Endometrial microvascular endothelial cells (primary cell): ENCODE measurements around the gene ARSG. TPM values are rescaled to one million over a fixed set of nuclear protein-coding genes. Genes with fewer than 3 reads are reported as not detected.
"Not testable (repeated sequence)": the region's sequence is repeated elsewhere in the genome, so short reads cannot be mapped to it uniquely, and the experiment has no call there.

Source experiments
- in situ Hi-C: cut with HindIII; loops from 2 replicates; pipeline ENCODE4 v1.10.0; 2017; ENCODE audit warnings: low sequenced_read_pairs, low pct_unique_long_range_greater_than_20kb; ENCODE audit errors: inconsistent ontology term
- total RNA-seq: library from RNA; depleted of rRNA; stranded (reverse); fragments of >200 nt; gene quantifications from one replicate; pipeline ENCODE4 v1.2.3, GENCODE V29; 2015; ENCODE audit errors: inconsistent ontology term

Gene ARSG
- 4.7 TPM for total RNA-seq

GRCh38 chr17:68290955-68291835, at the start of gene ARSG, which contains the start of gene SLC16A6:
Gene ARSG, plus strand, starts transcription at chr17:68291495. Its CDS starts 15,999 bp downstream, at chr17:68307494.
Gene SLC16A6, minus strand, starts transcription at chr17:68291127. Its CDS starts 12,807 bp downstream, at chr17:68278320.
- in situ Hi-C loops: no loop called here

DNA sequence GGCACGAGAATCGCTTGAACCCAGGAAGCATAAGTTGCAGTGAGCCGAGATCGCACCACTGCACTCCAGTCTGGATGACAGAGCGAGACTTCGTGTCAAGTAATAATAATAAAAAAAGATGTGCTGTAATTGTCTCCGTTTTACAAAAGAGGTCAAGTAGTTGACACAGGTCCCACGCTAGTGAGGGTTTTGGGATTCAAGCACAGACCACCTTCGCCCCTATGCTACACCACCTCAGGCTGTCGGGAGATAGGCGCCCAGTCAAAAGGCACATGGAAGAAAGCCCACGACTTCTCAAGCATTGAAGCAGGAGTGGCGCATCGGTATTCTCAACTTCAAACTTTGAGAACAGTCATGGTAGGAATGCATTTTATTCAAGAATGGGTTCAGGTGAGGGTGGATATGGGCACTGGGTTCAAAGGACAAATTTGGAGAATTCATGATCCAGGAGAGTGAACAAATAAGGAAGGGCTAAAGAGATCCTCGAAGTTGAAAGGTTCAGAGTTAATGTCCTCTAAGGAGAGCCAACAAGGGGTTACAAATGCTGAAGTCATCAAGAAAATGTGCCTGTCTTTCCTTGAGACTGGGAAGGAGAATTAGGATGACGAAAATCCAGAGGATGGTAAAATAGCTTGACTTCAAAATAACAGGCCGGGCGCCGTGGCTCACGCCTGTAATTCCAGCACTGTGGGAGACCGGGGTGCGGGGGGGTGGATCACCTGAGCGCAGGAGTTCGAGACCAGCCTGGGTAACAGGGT, 44.8 kb upstream of the ARSG start:
- in situ Hi-C loops: no loop called here

DNA sequence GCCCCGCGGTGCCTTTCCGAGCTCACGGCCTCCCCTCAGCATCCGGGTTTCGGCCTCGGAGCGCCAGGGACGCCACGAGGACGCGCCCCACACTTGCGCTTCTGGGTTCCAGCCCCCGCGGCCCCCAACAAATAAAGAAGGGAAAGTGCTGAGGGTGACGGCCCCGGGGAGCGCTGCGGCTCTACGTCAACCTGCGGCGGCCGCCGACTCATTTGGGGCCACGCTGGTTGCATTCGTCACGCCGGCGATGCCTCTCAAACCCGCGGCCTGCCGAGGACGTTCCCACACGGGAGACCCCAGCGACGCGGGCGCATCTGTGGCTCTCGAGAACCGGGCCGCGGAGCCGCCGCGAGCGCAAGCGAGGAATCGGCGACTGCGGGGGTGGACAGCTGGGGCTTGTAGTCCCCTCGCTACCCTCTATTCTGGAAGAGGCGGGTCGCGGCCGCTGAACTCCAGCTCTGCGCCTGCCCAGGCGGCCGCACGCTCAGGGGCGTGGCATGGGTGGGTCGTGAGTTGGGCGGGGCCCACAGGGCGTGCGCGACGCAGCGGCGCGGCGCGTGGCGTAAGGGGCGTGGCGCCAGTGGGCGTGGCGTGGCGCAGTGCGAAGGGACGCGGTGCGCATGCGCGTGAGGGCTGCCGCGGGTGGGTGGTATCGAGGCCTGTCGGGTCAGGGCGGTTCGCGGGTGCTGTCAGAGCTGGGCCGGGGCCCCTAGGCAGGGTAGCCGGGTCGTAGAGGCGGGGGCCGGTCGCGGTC, 43.7 kb upstream of the ARSG start, which contains the start of gene AMZ2:
AMZ2 (plus strand) TSS at position 599 of the 754 bp plus-strand sequence. CDS start 2,145 bp downstream, outside the sequence.
- in situ Hi-C loops: no loop called here

GRCh38 chr17:68248199-68248825, 43.0 kb upstream of the ARSG start:
- in situ Hi-C loops: no loop called here

GRCh38 chr17:68248891-68249290, 42.4 kb upstream of the ARSG start:
- in situ Hi-C loops: no loop called here

GRCh38 chr17:68249354-68249765, 41.9 kb upstream of the ARSG start:
- in situ Hi-C loops: no loop called here

- in situ Hi-C loops: not testable (repeated sequence)
Measured at GRCh38 chr17:68253426-68253825, 37.9 kb upstream of the ARSG start.

DNA sequence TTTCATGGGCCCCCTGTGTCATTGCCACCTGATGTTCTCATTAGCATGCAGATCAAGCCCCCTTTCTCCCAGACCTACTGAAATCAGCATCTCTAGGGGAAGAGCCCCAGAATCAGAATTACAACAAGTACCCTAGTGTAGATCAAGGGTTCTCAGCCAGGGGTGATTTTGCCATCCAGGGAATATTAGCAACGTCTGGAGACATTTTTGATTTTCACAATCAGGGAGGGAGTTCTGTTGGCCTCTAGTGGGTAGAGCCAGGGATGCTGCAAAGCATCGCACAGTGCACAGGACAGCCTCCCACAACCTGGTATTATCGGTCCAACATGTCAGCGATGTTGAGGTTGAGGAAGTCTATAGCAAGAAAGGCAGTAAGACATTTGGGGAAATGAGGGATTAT, 36.1 kb upstream of the ARSG start:
- in situ Hi-C loops: no loop called here

- in situ Hi-C loops: no loop called here
Measured at GRCh38 chr17:68255731-68256538, 35.4 kb upstream of the ARSG start.

- in situ Hi-C loops: not testable (repeated sequence)
Measured at GRCh38 chr17:68256701-68257100, 34.6 kb upstream of the ARSG start.

- in situ Hi-C loops: no loop called here
Measured at GRCh38 chr17:68257934-68258333, 33.4 kb upstream of the ARSG start.

GRCh38 chr17:68258890-68259647, 32.2 kb upstream of the ARSG start:
- in situ Hi-C loops: not testable (repeated sequence)

- in situ Hi-C loops: not testable (repeated sequence)
Measured at GRCh38 chr17:68259648-68259951, 31.7 kb upstream of the ARSG start.

DNA sequence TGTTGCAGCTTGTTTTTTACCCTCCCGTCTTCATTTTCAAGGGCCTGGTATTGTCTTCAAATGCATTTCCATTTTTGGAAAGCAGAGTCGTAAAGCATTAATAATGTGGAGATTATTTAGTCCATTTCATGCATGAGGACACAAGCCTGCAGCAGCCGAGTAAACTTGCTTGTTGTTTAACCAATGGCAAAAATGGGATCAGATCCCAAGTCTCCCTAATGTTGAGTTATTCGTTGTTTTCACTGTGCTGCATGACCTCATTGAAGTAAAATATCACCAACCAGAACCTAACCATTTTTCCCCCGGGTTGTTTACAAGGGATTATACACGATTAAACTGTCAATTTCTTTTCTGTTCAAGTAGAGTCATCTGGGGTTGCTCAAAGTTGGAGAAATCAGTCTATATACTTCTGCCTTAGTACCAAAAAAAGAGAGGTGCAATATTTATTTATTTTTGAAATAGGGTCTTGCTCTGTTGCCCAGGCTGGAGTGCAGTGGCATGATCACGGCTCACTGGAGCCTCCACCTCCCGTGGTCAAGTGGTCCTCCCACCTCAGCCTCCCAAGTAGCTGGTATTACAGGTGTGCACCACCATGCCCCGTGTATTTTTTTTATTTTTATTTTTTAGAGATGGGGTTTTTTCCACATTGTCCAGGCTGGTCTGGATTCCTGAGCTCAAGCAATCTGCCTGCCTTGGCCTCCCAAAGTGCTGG, 31.1 kb upstream of the ARSG start:
- in situ Hi-C loops: no loop called here

DNA sequence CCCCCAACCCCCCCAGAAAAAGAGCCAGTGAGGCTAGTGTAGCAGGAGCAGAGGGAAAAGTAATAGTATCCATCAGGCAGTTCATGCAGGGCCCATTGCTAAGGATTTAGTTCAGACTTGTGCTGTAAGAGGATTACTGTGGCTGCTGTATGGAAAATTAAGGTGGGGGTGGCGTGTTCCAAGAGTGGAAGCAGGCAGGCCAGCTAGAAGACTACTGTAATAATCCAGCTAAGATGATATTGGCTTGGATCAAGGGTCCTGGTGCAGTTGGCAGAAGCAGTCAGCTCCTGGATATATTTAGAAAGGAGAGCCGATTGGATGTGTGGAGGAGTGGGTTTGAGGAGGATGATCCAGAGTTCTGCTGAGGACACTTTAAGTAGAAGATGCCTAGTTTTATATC, 28.8 kb upstream of the ARSG start:
- in situ Hi-C loops: not testable (repeated sequence)

GRCh38 chr17:68263101-68263681, 28.1 kb upstream of the ARSG start:
- in situ Hi-C loops: not testable (repeated sequence)
